UCSD-AML1 (cell line): Measurements from ENCODE around the gene NFKBIE.

ENCODE experiments used
- DNase-seq: peaks from one replicate; lab custom pipeline; 2025; ENCODE audit not compliant: unreplicated experiment; lab: John Stamatoyannopoulos, UW

NFKBIE gene

GRCh38 chr6:44275271-44275748 is 10.0 kb upstream of the NFKBIE start:
- no peak for DNase-seq

- DNase-seq, result no peak
Observed at GRCh38 chr6:44273617-44274016, 8.3 kb upstream of the NFKBIE start.

DNA sequence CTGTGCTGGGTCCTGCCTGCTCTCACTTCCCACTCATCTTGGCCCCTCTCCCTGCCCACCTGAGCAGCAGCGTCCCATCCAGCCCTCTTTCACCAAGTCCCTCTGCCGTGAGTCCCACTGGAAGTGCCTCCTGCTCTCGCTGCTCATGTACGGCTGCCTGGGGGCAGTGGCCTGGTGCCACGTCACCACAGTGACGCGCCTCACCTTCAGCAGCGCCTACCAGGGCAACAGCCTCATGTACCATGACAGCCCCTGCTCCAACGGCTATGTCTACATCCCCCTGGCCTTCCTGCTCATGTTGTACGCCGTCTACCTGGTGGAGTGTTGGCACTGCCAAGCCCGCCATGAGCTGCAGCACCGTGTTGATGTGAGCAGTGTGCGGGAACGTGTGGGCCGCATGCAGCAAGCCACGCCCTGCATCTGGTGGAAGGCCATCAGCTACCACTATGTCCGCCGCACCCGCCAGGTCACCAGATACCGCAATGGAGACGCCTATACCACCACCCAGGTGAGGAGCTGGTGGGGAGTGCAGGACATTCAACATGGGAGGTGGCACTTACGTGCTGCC is 7.7 kb upstream of the NFKBIE start:
- no peak for DNase-seq

GRCh38 chr6:44272529-44272928 is 7.2 kb upstream of the NFKBIE start:
- no peak for DNase-seq

DNA sequence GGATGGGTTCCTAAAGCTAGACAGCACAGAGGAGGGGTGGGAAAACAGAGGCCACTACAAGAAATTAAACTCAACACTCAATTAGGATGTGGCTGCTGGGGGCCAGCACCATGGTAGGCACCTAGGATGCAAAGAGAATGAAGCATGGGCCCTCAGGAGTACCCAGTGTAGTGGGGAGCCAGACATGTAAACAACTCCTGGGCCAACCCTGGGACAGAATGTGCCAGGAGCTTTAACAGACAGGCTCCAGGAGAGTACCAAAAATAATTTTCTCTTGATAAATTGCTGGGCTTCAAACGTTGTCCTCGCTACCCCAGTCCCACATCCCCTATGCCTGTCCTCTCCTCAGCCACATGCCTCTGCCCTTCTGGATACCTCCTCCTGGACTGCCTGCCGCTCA is 6.6 kb upstream of the NFKBIE start:
- DNase-seq, result no peak

- DNase-seq, result no peak
Observed at GRCh38 chr6:44271406-44271723, 6.0 kb upstream of the NFKBIE start.

- no peak for DNase-seq
Observed at GRCh38 chr6:44270526-44271405, 5.4 kb upstream of the NFKBIE start.

DNA sequence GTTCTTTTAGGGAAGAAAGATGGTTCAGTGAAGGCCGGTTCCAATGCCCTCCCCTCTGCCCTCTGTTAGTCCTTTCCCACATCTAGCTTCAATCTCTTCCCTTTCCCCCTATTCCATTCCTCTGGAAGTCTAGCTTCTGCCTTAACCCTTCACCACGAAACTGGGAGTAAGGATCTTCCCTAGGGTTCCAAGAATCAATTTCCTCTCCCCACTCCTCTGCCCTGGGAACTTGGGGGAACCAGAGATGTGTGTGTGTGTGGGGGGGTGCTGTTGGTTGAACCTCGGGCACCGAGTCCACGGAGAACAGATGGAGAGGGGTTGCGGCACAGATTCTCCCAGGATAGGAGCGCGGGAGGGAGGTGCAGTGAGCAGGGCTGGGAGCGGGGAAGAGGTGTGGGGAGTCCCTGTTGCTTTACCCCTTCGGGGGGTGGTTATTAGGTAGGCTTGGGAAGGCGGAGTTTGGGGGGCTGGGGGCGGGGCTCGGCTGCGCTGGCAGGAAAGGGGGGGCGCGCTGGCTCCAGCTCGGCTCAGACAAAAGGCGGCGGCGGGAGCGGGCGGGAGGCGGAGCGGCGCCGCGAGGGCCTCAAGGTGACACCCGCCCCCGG is 4.7 kb upstream of the NFKBIE start, which contains the start of gene TMEM151B:
TMEM151B (plus strand) TSS at position 530 of the 605 bp plus-strand sequence. CDS start 293 bp downstream, outside the sequence.
- no peak for DNase-seq

GRCh38 chr6:44269178-44269920 is 4.0 kb upstream of the NFKBIE start:
- DNase-seq, result no peak

DNA sequence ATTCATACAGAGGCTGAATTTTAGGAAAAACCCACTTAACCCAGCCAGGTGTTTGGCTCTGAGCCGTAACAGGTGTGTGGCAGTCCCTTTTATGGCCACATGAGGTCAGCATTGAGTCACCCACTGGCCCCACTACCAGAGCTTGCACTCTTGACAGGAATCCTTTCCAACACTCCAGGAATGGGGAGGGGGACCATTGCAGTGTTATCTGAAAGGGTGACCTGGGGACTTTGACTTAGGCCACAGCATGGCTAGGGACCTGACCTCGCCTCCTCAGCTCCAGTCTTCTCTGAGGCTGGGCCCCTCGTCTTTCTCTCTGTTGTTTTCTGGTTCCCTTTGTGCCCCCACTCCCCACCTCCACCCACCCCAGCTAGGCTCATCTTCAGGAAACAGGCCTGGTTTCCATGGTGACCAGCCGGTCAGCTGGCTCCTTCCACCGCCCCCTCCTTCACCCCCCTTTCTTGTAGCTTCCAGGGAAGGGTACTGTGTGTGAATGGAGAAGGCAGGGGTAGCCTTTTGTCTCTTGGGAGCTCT is 2.8 kb upstream of the NFKBIE start:
- DNase-seq, result peak; percentile 45

DNA sequence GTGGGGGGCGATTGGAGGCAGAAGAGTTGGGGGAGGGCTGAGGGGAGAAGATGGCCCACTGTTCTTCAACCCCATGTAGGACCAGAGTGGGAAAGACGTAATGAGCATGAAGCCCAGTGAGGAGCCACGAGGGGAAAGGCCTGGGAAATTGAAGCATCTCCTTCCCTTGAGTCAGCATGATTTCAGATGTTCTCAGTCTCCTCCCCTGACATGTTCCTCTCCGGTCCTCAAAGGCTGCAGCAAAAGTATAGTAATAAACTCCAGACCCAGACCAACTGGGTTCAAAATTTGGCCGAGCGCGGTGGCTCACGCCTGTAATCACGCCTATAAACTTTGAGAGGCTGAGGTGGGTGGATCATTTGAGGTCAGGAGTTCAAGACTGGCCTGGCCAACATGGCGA is 1.9 kb upstream of the NFKBIE start:
- DNase-seq, result no peak

GRCh38 chr6:44266347-44266746 is 996 bp upstream of the NFKBIE start:
- no peak for DNase-seq

DNA sequence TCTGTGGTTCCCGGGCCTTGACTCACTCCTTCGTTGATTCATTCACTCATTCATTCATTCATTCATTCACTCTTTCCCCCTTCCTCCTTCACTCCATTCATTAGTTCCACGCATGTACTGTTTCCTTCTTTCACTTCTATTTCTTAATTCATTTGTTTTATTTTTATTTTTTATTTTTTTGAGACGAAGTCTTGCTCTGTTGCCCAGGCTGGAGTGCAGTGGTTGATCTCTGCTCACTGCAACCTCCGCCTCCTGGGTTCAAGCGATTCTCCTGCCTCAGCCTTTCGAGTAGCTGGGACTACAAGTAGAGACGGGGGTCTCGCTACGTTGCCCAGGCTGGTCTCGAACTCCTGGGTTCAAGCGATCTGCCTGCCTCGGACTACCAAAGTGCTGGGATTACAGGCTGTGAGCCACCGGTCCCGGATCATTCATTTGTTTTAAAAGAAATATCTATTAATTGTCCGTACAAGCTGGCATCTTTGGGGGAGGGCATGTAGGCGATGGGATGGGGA is 427 bp upstream of the NFKBIE start:
- DNase-seq, result no peak

- peak; percentile 72 for DNase-seq
Observed at GRCh38 chr6:44264154-44265006, 971 bp downstream of the NFKBIE start.

GRCh38 chr6:44263354-44264100 is 1.8 kb downstream of the NFKBIE start:
- DNase-seq, result peak; percentile 36

- no peak for DNase-seq
Observed at GRCh38 chr6:44262467-44263353, 2.6 kb downstream of the NFKBIE start.

GRCh38 chr6:44261581-44261980 is 3.8 kb downstream of the NFKBIE start:
- no peak for DNase-seq
